Upper lobe of left lung (tissue), 6 donors: ENCODE measurements around the gene ACSL3. TPM values are rescaled to one million over a fixed set of nuclear protein-coding genes. Genes with fewer than 3 reads are reported as not detected.

Experiments used
- ATAC-seq, 2 donors: fragments of 200-7000 bp; cut with Tn5 transposase; one replicate each; pipeline ENCODE4 v1.9.1; 2022; ENCODE audit warnings: mild to moderate bottlenecking in 2 of 2, moderate library complexity in 2 of 2; ENCODE audit not compliant: low FRiP score in 2 of 2
- DNase-seq, 2 donors: peaks; one replicate each; pipeline ENCODE4 v3.0.0-alpha.2; 2019 to 2020
- H3K27ac ChIP-seq, 4 donors: fragments of 200-600 bp; sonication (generic); one replicate each; pipeline ENCODE4 v1.5.1; 2016 to 2019
- H3K27me3 ChIP-seq, 4 donors: fragments of 200-600 bp; sonication (generic); one replicate each; pipeline ENCODE4 v1.5.1; 2017 to 2019
- H3K36me3 ChIP-seq, 4 donors: fragments of 200-600 bp; sonication (generic); one replicate each; pipeline ENCODE4 v1.5.1; 2016 to 2019
- H3K4me1 ChIP-seq, 4 donors: fragments of 200-600 bp; sonication (generic); one replicate each; pipeline ENCODE4 v1.5.1; 2018 to 2019
- H3K4me3 ChIP-seq, 4 donors: fragments of 200-600 bp; sonication (generic); one replicate each; pipeline ENCODE4 v1.5.1; 2017 to 2019; ENCODE audit warnings: mild to moderate bottlenecking in 2 of 4, moderate library complexity in 1 of 4
- H3K9me3 ChIP-seq, 4 donors: fragments of 200-600 bp; sonication (generic); one replicate each; pipeline ENCODE4 v1.5.1; 2018 to 2019
- CTCF ChIP-seq, 6 experiments: fragments of 450-650 bp in 4 of 6; fragments of 200-600 bp in 2 of 6; sonication (generic) in 2 of 6; IDR thresholded peaks; one replicate each; pipeline ENCODE4 v1.5.1; 2016 to 2019; ENCODE audit warnings: antibody characterized with exemption in 6 of 6
- EP300 ChIP-seq, 4 donors: sonication (generic); formaldehyde crosslinking; IDR thresholded peaks; one replicate each; pipeline ENCODE4 v1.5.1; 2017; ENCODE audit warnings: antibody characterized with exemption in 4 of 4, control low read depth in 2 of 4
- POLR2A ChIP-seq, 4 donors: fragments of 450-650 bp; IDR thresholded peaks; one replicate each; pipeline ENCODE4 v1.5.1; 2016 to 2017; ENCODE audit warnings: antibody characterized with exemption in 4 of 4, mild to moderate bottlenecking in 2 of 4
- POLR2AphosphoS5 ChIP-seq, 2 donors: sonication (generic); formaldehyde crosslinking; IDR thresholded peaks; one replicate each; pipeline ENCODE4 v1.5.1; 2017; ENCODE audit warnings: antibody characterized with exemption in 2 of 2
- WGBS, 2 donors: methylation state at CpG; one replicate each; pipeline ENCODE4 v1.1.5; 2017 to 2018; 5-methylcytosine and 5-hydroxymethylcytosine counted together
- total RNA-seq, 6 donors: library from RNA; depleted of rRNA in 4 of 6; stranded (reverse); fragments of >200 nt in 4 of 6; gene quantifications; one replicate each; pipeline versions ENCODE4 v1.1.0 to v1.2.1, GENCODE V29; 2016 to 2021
- donor health status: DM: no; HTN: no; CAD: no; lungs with moderate emphysema.
- donor health status: DM: no; HTN: yes; CAD: no; lungs with severe emphysema.

The ACSL3 gene
- total RNA-seq, 6 donors from 2014 or later = 35.6 to 86.0 (median 69.9) TPM

- TF ChIP-seq POLR2AphosphoS5 (IDR thresholded peaks at IDR 0.05) = no peak
- no peak for TF ChIP-seq CTCF (IDR thresholded peaks at IDR 0.05)
- TF ChIP-seq POLR2A (IDR thresholded peaks at IDR 0.05) = no peak
- peak in 1 of 4 donors; percentile 53 for TF ChIP-seq EP300 (IDR thresholded peaks at IDR 0.05)
- WGBS, 2 donors = 10 to 18% methylated on average over 2 of the region's 2 CpGs
- H3K27ac ChIP-seq = peak overlapping the region in 3 of 4 donors; percentile 58 to 67 (median 65)
- DNase-seq (no peak), ATAC-seq (peak; percentile 76 to 81)
- no peaks in the 10 kb centered on the region for H3K27me3 ChIP-seq
- H3K4me1 ChIP-seq = peaks cover 15 to 41% (median 31%) of the 10 kb centered on the region in 4 donors
- H3K36me3 ChIP-seq = peaks cover 0 to 3% (median 0%) of the 10 kb centered on the region in 4 donors
- no peak overlapping the region for H3K4me3 ChIP-seq
- H3K9me3 ChIP-seq = no peaks in the 10 kb centered on the region
These were observed 31.5 kb downstream of the ACSL3 start for GRCh38 chr2:222892321-222892720.

- H3K9me3 ChIP-seq = no peaks in the 10 kb centered on the region
- H3K4me3 ChIP-seq = no peak overlapping the region
- ATAC-seq (no peak), DNase-seq (no peak)
- peaks cover 15 to 41% (median 31%) of the 10 kb centered on the region in 4 donors for H3K4me1 ChIP-seq
- H3K27me3 ChIP-seq = no peaks in the 10 kb centered on the region
- WGBS, 2 donors = 65 to 84% methylated on average over 1 of the region's 1 CpG
- peaks cover 0 to 3% (median 0%) of the 10 kb centered on the region in 4 donors for H3K36me3 ChIP-seq
- H3K27ac ChIP-seq = peak overlapping the region in 3 of 4 donors; percentile 58 to 67 (median 65)
- TF ChIP-seq POLR2A (IDR thresholded peaks at IDR 0.05) (no peak), CTCF (IDR thresholded peaks at IDR 0.05) (no peak), POLR2AphosphoS5 (IDR thresholded peaks at IDR 0.05) (no peak), EP300 (IDR thresholded peaks at IDR 0.05) (no peak)
These were observed 31.9 kb downstream of the ACSL3 start for GRCh38 chr2:222892761-222893160.

GRCh38 chr2:222893716-222894115 is 32.9 kb downstream of the ACSL3 start:
- Histone ChIP-seq H3K27me3 (no peaks in the 10 kb centered on the region), H3K4me1 (peaks cover 21 to 47% (median 37%) of the 10 kb centered on the region in 4 donors), H3K36me3 (no peaks in the 10 kb centered on the region), H3K27ac (peak overlapping the region in 2 of 4 donors; percentile 30 to 53), H3K4me3 (no peak overlapping the region), H3K9me3 (no peaks in the 10 kb centered on the region)
- ATAC-seq (no peak), DNase-seq (no peak)
- no peak for TF ChIP-seq CTCF (IDR thresholded peaks at IDR 0.05)
- TF ChIP-seq EP300 (IDR thresholded peaks at IDR 0.05) = no peak
- no peak for TF ChIP-seq POLR2A (IDR thresholded peaks at IDR 0.05)
- no peak for TF ChIP-seq POLR2AphosphoS5 (IDR thresholded peaks at IDR 0.05)
- 98% methylated on average over 4 of the region's 4 CpGs for WGBS, 2 donors

GRCh38 chr2:222895144-222895543 is 34.3 kb downstream of the ACSL3 start:
- WGBS, 2 donors = no CpG with 5 or more reads among the region's 1 CpG
- no peak overlapping the region for H3K27ac ChIP-seq

More at GRCh38 chr2:222895144-222895543, 34.3 kb downstream of the ACSL3 start:
- DNase-seq = no peak
- ATAC-seq = no peak
- no peaks in the 10 kb centered on the region for H3K9me3 ChIP-seq
- H3K4me3 ChIP-seq = no peak overlapping the region
- H3K36me3 ChIP-seq = no peaks in the 10 kb centered on the region
- TF ChIP-seq POLR2A (IDR thresholded peaks at IDR 0.05) = no peak
- TF ChIP-seq POLR2AphosphoS5 (IDR thresholded peaks at IDR 0.05) = no peak
- no peak for TF ChIP-seq EP300 (IDR thresholded peaks at IDR 0.05)
- TF ChIP-seq CTCF (IDR thresholded peaks at IDR 0.05) = no peak
- no peaks in the 10 kb centered on the region for H3K27me3 ChIP-seq
- peaks cover 18 to 55% (median 46%) of the 10 kb centered on the region in 4 donors for H3K4me1 ChIP-seq
